Measurements from ENCODE around the gene NPPA. TPM values are rescaled to one million over a fixed set of nuclear protein-coding genes. Genes with fewer than 3 reads are reported as not detected.

The NPPA gene
- total RNA-seq, 1 experiment from 2014 or later = not detected

DNA sequence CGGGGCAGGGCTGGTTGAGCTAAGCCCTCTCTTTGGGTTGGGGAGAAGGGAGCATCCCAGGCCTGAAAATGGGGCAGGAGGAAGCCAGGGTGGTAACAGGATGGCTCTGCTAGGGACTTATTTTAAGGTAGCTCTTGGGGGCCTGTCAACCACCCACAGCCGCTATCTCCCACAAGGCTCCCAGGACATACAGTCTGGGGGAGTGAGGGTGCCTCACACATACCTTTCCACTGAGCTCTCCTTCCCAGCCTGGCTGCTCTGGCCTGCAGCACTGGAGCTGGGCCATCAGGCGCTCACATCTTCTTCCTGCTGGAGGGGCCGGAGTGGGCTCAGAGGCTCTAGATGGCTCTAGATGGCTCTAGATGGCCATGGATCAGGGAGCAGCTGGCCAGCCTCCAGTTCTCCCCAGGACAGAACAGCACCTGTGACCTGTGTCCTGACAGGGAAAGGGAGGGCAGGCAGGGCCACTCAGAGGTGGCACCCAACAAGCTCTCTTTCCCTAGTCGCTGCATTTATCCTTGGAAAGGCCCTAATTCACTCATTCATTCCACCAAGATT is 22.1 kb upstream of the NPPA start:
- Mint-ChIP-seq H3K27ac (peak overlapping the region in 1 of 3 experiments; percentile 17; a peak in 1 of 7 replicates), H3K27me3 (ENCODE audit: low read depth) (no peaks in the 10 kb centered on the region), H3K9me3 (no peaks in the 10 kb centered on the region), H3K4me1 (no peaks in the 10 kb centered on the region), H3K36me3 (ENCODE audit: insufficient read depth in 1 of 3, low read depth in 3 of 3) (no peaks in the 10 kb centered on the region; a peak in 1 of 7 replicates), H3K4me3 (no peak overlapping the region)
- H2BK12ac ChIP-seq (ENCODE audit: insufficient read length, low read depth, low read length) = no peak overlapping the region
- no peak overlapping the region for H3K27ac ChIP-seq (ENCODE audit: insufficient read length, low read depth, low read length)
- WGBS (ENCODE audit: extremely low coverage, insufficient read length, low lambda C conversion rate) = no CpG with 5 or more reads among the region's 5 CpGs
- H3K27me3 ChIP-seq (ENCODE audit: insufficient read depth, low read length) = no peaks in the 10 kb centered on the region
- no peak overlapping the region for H2BK20ac ChIP-seq (ENCODE audit: low read depth, low read length, poor library complexity, severe bottlenecking)
- no peak overlapping the region for H2AK5ac ChIP-seq (ENCODE audit: insufficient read length, low read length)
- H4K91ac ChIP-seq (ENCODE audit: insufficient read length, low read depth, low read length) = no peak overlapping the region
- no peaks in the 10 kb centered on the region for H4K20me1 ChIP-seq (ENCODE audit: control insufficient read depth, insufficient read depth, insufficient read length)
- H3K56ac ChIP-seq (ENCODE audit: insufficient read length, low read depth, low read length) = no peak overlapping the region
- no peak overlapping the region for H2BK5ac ChIP-seq (ENCODE audit: insufficient read length, low read length)
- H2AFZ ChIP-seq (ENCODE audit: low read length) = no peak overlapping the region
- no peak for DNase-seq
- no peaks in the 10 kb centered on the region for H3K9me3 ChIP-seq (ENCODE audit: control insufficient read depth, low read depth, low read length)
- no peak overlapping the region for H2BK120ac ChIP-seq (ENCODE audit: low read depth, low read length, poor library complexity, severe bottlenecking)
- no peaks in the 10 kb centered on the region for H3K23me2 ChIP-seq (ENCODE audit: insufficient read length, low read depth, low read length, poor library complexity, severe bottlenecking)
- no peak overlapping the region for H3K4ac ChIP-seq (ENCODE audit: low read depth, low read length)
- no peak overlapping the region for H4K8ac ChIP-seq (replicated peaks; ENCODE audit: insufficient read length, low read depth, low read length)
- H3K79me2 ChIP-seq (ENCODE audit: insufficient read depth, low read length) = no peaks in the 10 kb centered on the region
- no peak overlapping the region for H4K5ac ChIP-seq (ENCODE audit: insufficient read length, low read depth, low read length)
- no peak overlapping the region for H3T11ph ChIP-seq (ENCODE audit: low read length)
- H3K4me1 ChIP-seq (ENCODE audit: insufficient read depth, low read length) = no peaks in the 10 kb centered on the region
- no peak for TF ChIP-seq CTCF (conservative IDR thresholded peaks at IDR 0.05)
- no peaks in the 10 kb centered on the region for H3K79me1 ChIP-seq (ENCODE audit: insufficient read depth, low read depth, low read length, poor library complexity, severe bottlenecking)
- no peak overlapping the region for H3K9ac ChIP-seq (ENCODE audit: extremely low read depth, insufficient read length, low read length)
- no peak overlapping the region; the same call in 1 of the 2 replicates for H3K14ac ChIP-seq (ENCODE audit: insufficient read depth, low read length)
- no peak overlapping the region for H3K18ac ChIP-seq (ENCODE audit: insufficient read length, low read depth, low read length)
- no peak overlapping the region for H2BK15ac ChIP-seq (ENCODE audit: low read depth, low read length)
- H3K4me2 ChIP-seq (ENCODE audit: insufficient read depth, insufficient read length, low read length) = no peak overlapping the region
- H3K23ac ChIP-seq (ENCODE audit: insufficient read length, low read depth, low read length) = no peak overlapping the region

Data from H9 (cell line).